NCI-H2171 (cell line): ENCODE results near the gene STAT3.
A peak's percentile ranks its signal among the peaks of the same experiment; 100 is the strongest.
"Not testable (repeated sequence)": the region's sequence is repeated elsewhere in the genome, so short reads cannot be mapped to it uniquely, and the experiment has no call there.

Source experiments
- DNase-seq: peaks from one replicate; lab custom pipeline; 2025; lab: John Stamatoyannopoulos, UW

Gene STAT3

DNA sequence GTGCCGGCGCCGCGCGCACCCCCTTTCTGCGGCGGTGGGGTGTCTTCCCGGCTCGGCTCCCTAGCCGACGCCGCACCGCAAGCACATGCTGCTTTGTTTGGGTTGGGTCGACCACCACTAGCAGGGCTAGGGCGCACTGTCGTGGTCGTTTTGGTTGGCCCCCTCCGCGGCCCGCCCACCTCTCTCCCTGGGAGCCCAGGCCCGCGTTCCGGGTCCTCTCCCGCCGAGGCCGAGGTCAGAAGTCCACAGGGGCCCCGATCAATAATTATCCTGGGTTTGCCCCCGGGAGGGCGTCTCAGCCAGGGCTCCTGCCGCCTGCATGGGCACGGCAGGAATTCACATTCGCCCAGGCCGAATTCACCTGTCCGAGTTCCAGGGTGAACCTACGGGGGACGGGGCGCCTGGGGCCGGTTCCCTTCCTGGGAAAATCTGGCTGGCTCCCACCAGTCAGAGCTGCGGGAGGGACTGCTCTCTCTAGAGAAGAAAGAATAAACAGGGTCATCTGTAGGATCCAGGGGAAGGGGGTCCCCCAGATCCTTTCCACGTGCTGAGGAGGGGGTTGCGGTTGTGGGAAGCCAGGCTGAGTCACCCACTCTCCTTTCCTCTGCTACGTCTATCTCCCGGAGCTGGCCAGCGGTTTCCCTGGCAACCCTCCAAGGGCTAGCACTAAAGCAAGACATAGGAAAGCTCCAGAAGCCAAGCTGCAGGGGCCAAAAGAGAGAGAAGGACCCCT, 111.5 kb downstream of the STAT3 start:
- DNase-seq: no peak

DNA sequence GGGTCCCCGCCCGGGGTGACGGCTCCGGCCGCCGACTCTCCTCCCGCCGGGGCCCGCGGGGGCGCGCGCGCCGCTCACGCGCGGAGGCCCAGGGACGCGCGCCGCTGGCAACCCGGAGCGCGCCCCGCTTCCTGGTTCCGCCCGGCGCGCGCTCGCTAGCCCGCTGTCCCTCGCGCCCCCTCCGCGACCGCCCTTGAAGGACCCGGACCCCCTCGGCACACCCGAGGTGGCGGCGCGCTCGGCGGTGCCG, 112.0 kb downstream of the STAT3 start, which contains the start of gene STAT5B:
Gene STAT5B (minus strand): TSS at position 33 of the 250 bp plus-strand sequence. CDS start 44,264 bp downstream, outside the sequence.
- DNase-seq: peak; percentile 37

DNA sequence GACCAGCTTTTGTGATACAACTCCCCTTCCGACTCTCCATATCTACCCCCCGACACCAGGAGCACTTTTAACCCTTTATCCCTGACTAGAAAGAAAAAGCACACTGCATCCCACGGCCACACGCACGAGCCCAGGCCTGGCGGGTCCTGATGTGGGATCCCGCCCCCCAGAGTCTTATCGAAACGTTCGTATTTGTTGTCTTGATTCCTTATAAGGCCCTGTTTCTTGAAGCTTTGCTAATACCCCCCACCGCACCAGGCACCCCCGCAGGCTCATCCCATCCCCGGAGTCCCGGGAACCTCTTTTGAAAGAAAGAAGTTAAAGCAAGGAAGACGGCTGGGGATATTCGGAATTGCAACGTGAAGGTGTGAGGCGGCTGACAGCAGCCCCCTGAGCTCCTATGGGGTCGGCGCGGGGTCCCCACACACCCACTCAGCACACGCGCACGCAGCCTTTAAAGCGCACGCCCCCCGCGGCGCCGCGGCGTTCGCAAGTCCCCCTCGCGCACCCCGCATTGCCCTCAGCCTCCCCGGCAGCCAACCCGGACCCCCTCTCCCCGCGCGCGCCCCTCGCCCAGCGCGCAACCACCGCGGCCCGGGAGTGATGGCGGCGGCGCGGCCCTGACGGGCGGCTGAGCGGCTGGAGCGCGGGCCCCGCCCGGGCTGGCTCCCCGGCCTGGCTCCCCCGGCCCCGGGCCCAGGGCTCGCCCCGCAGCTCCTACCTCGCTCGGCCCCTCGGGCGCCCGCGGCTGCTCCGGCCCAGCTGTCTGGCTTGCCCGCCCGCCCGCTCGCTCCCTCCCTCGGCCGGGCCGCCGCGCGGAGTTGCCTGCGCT, 112.5 kb downstream of the STAT3 start:
- DNase-seq: no peak

DNA sequence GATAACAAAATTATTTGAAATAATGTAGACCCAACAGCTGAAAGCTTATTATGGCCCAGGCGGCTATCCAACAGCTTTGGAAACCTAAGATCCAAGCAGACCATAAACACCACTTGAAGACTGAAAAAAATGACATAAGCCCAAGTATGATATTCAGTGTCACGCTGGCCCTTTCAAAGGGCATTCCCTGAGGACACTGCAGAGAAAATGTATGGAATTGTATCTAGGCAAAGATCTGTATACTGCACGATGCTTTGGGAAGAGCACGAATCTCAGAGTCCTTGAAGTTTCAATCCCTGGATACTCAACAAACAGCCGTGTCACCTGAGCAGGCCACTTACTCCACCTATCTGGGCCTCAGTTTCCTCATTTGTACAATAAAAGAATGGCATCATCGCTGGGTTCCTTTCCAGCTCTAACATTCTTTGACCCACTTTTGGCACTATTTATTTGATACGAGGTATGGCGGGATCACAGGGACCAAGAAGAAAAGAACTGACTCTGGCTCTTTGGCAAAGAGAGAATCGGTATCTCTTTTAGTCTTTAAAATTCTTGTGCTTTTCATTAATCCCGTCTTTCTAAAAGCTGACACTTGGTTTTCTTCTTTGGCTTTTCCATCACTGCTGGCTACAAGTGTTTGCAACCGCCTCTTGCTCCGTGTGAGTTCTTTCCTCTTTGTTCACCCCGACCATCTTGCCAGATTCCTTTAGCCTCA, 113.3 kb downstream of the STAT3 start:
- DNase-seq: no peak

DNA sequence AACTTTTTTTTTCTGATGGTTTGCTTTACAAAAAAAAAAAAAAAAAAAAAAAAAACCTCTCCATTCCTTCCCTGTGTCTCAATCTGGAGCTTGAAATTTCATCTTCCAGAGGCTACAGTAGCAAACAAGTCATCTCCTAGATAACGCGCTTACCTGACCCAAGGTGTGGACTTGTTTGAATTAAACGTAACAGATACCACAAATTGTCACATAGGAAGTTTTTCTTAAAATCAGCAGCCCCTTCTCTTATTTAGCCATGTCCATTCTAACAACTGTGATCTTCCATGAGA, 114.0 kb downstream of the STAT3 start:
- DNase-seq: no peak

DNA sequence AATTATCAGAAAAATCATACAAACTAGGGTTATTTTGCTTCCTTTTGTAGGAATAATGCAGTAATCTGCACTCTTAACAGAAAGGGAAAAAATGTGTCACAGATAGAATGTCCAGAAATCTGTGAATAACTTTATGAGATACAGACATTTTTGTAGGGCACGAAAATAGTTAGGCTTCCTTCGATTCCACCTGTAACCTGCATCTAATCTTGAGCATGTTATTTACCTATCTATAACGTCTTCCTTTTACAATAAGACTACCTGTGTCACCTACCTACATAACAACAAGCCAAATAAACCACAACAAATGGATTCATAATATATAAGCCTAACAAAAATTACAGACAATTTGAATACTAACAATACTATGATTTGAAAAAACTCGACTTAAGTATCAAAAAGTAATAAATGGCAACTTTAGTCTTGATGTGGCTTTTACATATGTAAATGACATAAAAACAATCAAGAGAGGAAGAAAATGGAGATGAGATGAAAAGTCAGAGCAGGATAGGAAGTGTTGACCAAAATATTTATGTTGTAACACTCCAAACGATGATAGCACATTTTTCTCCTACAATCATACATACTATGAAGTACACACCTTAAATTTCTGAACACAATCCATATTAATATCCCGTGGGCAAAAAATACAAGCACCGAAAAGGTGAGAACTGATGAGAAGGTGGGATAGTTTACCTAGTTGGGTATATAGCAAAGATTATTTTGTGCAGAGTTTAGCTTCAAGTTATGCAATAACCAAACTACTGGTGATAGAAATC, 114.6 kb downstream of the STAT3 start:
- DNase-seq: no peak

DNA sequence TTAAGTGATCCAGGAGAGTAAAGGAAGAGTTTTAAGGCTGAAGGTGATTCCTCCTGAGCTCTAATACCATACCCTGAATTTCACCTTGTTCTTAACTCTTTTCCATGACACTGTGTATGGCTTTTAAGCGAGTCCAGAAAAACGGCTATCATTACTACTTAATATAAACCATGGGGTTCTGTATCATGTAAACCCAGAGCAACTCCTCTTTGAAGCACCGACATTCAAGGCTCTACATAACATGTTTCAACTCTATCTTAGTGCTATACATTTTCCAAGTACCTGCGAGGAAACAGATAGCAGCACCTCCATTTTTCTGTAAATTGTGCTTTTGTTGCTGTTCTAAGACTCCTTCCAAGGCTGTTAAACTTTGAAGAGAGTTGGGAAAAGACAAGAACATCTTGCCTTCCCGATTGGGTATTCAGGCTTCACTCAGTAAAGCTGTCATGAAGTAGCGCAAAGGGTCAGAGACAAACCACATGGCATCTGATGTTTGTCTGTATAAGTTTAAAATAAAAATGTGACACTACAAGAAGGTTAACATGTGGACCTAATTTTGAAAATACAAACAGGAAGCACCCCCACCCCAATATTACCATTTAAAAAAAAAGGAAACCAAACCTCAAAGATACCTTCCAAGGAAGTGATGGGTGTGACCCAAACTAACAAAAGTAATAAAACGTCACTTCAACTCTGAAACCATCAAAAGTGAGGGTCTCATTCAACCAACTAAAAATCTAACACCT, 115.9 kb downstream of the STAT3 start:
- no peak for DNase-seq

DNA sequence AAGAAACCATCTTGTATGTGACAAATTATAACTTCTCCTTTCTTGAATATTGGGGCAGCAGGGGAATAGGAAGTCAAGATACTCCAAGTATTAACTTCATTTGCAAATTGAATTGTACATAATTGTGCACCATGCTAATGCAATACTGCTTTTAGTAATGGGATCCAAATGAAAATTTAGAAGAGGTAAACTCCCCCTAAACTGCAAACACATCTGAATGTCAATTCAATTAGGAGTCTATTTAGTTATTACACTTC, 116.5 kb downstream of the STAT3 start:
- no peak for DNase-seq

DNA sequence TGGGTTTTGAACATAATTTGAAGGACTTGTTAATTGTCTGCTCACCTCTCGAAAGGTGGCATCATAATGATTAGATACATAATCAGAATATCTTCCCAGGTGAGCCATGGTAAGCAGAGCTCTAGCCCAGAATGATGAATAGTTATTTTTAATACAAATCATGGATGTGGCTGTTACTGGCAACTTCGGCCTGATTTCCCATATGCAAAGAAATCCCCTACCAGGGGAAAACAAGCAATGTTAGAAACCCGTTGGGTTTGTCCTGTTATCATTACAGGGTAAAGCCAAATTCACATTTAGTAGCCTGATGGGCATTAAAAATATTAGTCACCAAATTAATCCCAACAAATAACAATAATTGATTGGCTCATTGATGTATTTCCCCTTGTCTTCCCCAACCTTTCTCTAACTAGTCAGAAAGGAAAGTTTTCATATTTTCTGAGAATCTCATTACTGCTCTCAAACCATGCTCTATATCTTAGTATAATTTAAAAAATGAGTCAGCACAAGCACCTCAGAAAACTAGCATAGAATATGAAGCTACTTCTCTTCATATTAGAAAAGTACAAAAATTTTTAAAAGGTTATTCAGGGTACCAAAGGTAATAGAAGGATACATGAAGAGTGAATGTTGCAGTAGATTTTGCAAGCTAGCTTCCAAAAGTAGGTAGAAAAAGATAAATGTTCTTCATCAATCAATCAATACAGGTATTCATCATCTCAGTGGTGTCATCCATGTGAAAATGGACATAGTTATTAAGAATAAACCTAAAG, 117.0 kb downstream of the STAT3 start:
- DNase-seq: no peak

DNA sequence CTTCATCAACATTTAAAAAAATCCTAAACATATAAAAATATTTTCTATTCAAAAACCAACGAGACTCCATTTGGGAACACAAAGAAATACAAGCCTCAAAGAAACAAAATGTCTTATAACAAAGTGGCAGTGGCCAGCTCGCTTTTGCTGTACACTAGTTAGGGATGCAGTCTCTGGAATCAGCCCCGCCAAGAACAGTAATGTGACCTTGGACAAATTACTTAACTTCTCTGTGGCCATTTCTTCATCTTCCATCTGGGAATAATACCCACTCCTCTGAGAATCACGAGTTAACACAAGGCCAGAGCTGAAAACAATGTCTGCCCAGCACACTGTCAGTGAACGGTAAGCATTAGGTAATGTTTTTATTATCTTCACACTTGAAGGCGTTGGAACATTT, 117.6 kb downstream of the STAT3 start:
- DNase-seq: no peak

DNA sequence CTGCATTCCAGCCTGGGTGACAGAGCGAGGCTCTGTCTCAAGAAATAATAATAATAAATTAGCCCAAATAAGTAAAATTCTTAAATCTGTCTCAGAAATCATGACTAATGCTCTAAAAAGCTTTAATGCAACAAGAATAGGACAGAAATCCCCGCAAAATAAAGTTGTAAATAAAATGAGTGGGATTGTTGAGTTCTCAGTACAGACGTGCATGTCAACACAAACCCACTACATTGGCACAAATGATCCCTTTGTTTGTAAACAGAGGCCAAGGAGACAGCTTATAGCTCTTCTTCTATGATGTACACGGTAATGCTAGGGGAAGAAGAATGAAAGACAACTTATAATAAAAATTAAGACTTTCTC, 118.1 kb downstream of the STAT3 start:
- DNase-seq: no peak

DNA sequence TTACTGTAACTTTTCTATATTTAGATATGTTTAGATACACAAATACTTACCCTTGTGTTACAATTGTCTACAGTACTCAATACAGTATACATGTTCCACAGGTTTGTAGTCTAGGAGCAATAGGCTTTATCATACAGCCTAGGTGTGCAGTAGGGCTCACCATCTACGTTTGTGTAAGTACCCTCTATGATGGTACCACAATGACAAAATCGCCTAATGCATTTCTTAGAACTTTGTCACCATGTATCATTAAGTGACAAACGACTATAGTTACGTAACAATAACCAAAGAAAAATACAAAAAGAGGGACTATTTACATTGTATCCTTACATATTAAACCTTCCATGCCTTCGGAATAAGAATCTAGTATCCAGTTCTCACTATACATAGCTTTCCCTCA, 120.0 kb downstream of the STAT3 start:
- DNase-seq: no peak

DNA sequence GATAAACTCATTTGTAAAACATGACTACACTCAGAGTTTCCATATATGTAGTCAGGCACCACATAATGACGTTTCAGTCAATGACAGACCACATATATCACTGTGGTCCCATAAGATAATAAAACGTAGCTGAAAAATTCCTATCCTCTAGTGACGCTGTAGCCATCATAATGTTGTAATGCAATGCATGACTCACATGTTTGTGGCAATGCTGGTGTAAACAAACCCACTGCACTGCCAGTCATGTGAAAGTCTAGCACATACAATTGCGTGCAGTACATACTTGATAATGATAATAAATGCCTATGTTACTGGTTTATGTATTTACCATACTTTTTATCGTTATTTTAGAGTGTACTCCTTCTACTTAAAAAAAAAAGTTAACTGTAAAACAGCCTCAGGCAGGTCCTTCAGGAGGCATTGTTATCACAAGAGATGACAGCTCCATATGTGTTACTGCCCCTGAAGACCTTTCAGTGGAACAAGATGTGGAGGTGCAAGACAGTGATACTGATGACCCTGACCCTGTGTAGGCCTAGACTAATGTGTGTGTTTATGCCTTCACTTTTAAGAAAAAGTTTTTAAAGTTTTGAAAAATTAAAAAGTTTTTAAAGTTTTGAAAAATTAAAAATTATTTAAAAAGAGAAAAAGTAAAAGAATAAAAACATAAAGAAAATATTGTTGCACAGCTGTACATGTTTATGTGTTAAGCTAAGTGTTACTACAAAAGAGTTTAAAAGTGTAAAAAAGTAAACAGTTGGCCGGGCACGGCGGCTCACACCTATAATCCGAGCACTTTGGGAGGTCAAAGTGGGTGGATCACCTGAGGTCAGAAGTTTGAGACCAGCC, 121.1 kb downstream of the STAT3 start:
- no peak for DNase-seq

DNA sequence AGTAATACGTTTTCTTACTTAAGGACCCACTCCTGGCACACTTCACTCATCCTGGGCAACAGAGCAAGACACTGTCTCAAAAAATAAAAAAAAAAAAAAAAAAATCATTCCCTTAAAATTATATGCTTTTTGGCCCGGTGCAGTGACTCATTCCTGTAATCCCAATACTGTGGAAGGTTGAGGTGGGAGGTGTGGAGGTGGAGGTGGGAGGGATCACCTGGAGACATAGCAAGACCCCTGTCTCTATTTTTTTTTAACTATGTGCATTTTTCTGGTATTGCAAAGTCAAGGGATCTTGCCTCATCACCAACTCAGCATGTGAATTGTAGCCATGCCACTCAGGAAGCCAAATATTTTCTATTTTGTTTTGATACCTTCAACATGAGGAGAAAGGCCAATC, 121.8 kb downstream of the STAT3 start:
- DNase-seq: no peak

DNA sequence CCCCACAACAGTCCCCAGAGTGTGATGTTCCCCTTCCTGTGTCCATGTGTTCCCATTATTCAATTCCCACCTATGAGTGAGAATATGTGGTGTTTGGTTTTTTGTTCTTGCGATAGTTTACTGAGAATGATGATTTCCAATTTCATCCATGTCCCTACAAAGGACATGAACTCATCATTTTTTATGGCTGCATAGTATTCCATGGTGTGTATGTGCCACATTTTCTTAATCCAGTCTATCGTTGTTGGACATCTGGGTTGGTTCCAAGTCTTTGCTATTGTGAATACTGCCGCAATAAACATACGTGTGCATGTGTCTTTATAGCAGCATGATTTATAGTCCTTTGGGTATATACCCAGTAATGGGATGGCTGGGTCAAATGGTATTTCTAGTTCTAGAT, 123.9 kb downstream of the STAT3 start:
- DNase-seq: not testable (repeated sequence)
